Cardiac muscle cell (in vitro differentiated cells and primary cell): ENCODE results near the gene C9orf78. TPM values are rescaled to one million over a fixed set of nuclear protein-coding genes. Genes with fewer than 3 reads are reported as not detected.
"Not testable (repeated sequence)": the region's sequence is repeated elsewhere in the genome, so short reads cannot be mapped to it uniquely, and the experiment has no call there.

Experiments
- DNase-seq, 2 donors: peaks; one replicate each; pipeline versions ENCODE4 v3.0.0 to v3.0.0-alpha.2; 2010 to 2017; ENCODE audit warnings: low read depth in 1 of 2, low spot score in 1 of 2
- H3K27ac ChIP-seq: fragments of 200-600 bp; sonication (generic); 2 replicates; pipeline ENCODE4 v1.5.1; 2016
- H3K27me3 ChIP-seq: fragments of 200-600 bp; sonication (generic); 2 replicates; pipeline ENCODE4 v1.6.0; 2016; ENCODE audit warnings: control low read depth
- H3K36me3 ChIP-seq: fragments of 200-600 bp; sonication (generic); 2 replicates; pipeline ENCODE4 v1.5.1; 2016; ENCODE audit warnings: control low read depth
- H3K4me1 ChIP-seq: fragments of 200-600 bp; sonication (generic); 2 replicates; pipeline ENCODE4 v1.8.1; 2017; ENCODE audit warnings: low read depth, mild to moderate bottlenecking, mixed run types
- H3K4me3 ChIP-seq: fragments of 200-600 bp; sonication (generic); 2 replicates; pipeline ENCODE4 v1.5.1; 2016; ENCODE audit warnings: mild to moderate bottlenecking
- H3K9me3 ChIP-seq: fragments of 200-600 bp; sonication (generic); 2 replicates; pipeline ENCODE4 v1.5.1; 2017; ENCODE audit warnings: low read depth, mild to moderate bottlenecking, control low read depth
- CTCF ChIP-seq: IDR thresholded peaks from 2 replicates; pipeline ENCODE4 v1.5.1; 2012; ENCODE audit warnings: low read depth, mild to moderate bottlenecking, low read length
- polyA plus RNA-seq: library from polyadenylated mRNA; unstranded; fragments of >200 nt; fragmentation: Nextera tagmentation; extraction: Ambion mirVana; gene quantifications from 2 replicates; pipeline ENCODE4 v1.2.1, GENCODE V29; 2016
- total RNA-seq: library from RNA; depleted of rRNA; stranded (reverse); fragments of >200 nt; gene quantifications from 2 replicates; pipeline ENCODE4 v1.2.3, GENCODE V29; 2016

The C9orf78 gene
- total and polyA plus RNA-seq, 2 experiments from 2014 or later: 56.5 to 66.5 TPM

DNA sequence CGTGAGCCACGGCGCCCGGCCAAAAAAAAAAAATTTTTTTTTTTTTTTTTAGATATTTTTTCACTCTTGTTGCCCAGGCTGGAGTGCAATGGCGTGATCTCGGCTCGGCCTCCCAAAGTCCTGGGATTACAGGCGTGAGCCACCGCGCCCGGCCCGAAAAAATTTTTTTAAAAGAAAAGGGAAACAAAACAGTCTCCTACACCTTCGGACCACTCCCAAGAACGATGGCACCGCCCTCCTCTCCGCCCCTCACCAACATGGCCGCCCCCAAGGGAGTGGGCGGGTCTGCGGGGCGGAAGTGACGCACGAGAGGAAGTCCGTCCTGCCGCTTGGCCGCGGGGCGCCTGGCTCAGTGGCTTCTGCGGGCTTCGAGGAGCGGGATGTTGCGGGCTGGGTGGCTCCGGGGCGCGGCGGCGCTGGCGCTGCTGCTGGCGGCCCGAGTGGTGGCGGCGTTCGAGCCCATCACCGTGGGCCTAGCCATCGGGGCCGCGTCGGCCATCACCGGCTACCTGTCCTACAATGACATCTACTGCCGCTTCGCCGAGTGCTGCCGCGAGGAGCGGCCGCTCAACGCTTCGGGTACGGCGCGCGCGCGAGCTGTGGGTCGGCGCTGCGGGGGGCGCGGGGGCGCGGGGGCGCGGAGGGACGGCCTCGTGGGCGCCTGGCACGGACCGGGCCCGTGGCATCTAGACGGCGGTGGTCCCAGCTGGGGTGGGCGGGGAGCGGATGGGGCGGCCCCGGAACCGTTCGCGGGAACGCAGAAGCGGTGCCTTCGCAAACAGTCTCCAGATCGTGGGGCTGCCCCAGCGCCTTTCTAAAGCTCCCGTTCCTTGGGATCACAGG lies 32.0 kb downstream of the C9orf78 start, which contains the start of gene TOR1B:
Gene TOR1B (plus strand): TSS at position 352 of the 843 bp plus-strand sequence. CDS start 29 bp downstream, at position 381.
- no peaks in the 10 kb centered on the region for H3K36me3 ChIP-seq
- TF ChIP-seq CTCF: no peak
- no peaks in the 10 kb centered on the region for H3K9me3 ChIP-seq
- no peaks in the 10 kb centered on the region for H3K27me3 ChIP-seq
- peak within 1 kb of the TSS; percentile 89 for H3K4me3 ChIP-seq
- peak; percentile 94 to 97 for DNase-seq
- H3K27ac ChIP-seq: peak within 1 kb of the TSS; percentile 11
- H3K4me1 ChIP-seq: no peaks in the 10 kb centered on the region

- Histone ChIP-seq H3K9me3 (no peaks in the 10 kb centered on the region), H3K4me1 (no peaks in the 10 kb centered on the region), H3K36me3 (no peaks in the 10 kb centered on the region), H3K27ac (no peak overlapping the region), H3K4me3 (no peak overlapping the region), H3K27me3 (no peaks in the 10 kb centered on the region)
- no peak for DNase-seq
- no peak for TF ChIP-seq CTCF
These were observed 33.6 kb downstream of the C9orf78 start for GRCh38 chr9:129801504-129801903.

GRCh38 chr9:129798973-129799372 lies 36.1 kb downstream of the C9orf78 start:
- H3K4me1 ChIP-seq: no peaks in the 10 kb centered on the region
- no peaks in the 10 kb centered on the region for H3K36me3 ChIP-seq
- no peak overlapping the region for H3K27ac ChIP-seq
- no peaks in the 10 kb centered on the region for H3K9me3 ChIP-seq
- DNase-seq: no peak
- TF ChIP-seq CTCF: no peak
- no peak overlapping the region for H3K4me3 ChIP-seq
- peaks cover 20% of the 10 kb centered on the region for H3K27me3 ChIP-seq

- H3K4me3 ChIP-seq, DNase-seq, H3K27ac ChIP-seq, H3K9me3 ChIP-seq, H3K4me1 ChIP-seq, H3K36me3 ChIP-seq: not testable (repeated sequence)
- peaks cover 26% of the 10 kb centered on the region for H3K27me3 ChIP-seq
These were observed 39.0 kb downstream of the C9orf78 start for GRCh38 chr9:129796029-129796428.

DNA sequence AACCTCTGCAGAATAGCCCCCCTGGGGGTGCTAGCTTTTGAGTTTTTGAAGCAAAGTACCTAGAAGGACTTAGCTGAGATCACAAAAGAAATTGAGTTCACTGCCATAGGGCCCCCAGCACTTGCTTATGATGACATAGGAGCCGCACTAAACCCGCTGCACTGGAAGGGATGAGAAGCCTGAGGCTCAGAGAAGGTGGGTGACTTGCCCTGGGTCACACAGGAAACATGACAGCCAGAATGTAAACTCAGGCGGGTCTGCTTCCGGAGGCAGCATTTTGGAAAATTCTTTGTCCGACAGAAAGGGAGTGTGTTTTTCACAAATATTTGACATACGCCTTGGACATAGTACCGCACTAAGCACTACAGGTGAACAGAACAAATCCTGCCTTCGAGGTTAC lies 40.5 kb downstream of the C9orf78 start:
- H3K4me3 ChIP-seq: no peak overlapping the region
- no peak for TF ChIP-seq CTCF
- H3K9me3 ChIP-seq: no peaks in the 10 kb centered on the region

DNA sequence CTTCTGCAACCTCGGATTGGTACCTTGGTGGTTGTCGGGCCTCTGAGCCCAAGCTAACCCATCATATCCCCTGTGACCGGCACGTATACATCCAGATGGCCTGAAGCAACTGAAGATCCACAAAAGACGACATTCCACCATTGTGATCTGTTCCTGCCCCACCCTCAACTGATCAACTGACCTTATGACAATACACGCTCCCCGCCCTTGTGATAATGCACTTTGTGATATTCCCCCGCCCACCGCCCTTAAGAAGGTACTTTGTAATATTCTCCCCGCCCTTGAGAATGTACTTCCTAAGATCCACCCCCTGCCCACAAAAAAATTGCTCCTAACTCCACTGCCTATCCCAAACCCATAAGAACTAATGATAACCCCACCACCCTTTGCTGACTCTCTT lies 48.6 kb downstream of the C9orf78 start:
- peaks cover 9% of the 10 kb centered on the region for H3K27me3 ChIP-seq
- no peak overlapping the region for H3K27ac ChIP-seq
- no peak for DNase-seq
- no peaks in the 10 kb centered on the region for H3K4me1 ChIP-seq
- no peak overlapping the region for H3K4me3 ChIP-seq
- H3K36me3 ChIP-seq: no peaks in the 10 kb centered on the region
- no peak for TF ChIP-seq CTCF
- no peaks in the 10 kb centered on the region for H3K9me3 ChIP-seq

More for the DNA sequence above, 40.5 kb downstream of the C9orf78 start:
- H3K36me3 ChIP-seq: no peaks in the 10 kb centered on the region
- no peak for DNase-seq
- H3K27ac ChIP-seq: no peak overlapping the region
- peaks cover 26% of the 10 kb centered on the region for H3K27me3 ChIP-seq
- no peaks in the 10 kb centered on the region for H3K4me1 ChIP-seq
